NCI-H460 (cell line): ENCODE measurements around the gene TJP3. TPM values are rescaled to one million over a fixed set of nuclear protein-coding genes. Genes with fewer than 3 reads are reported as not detected.
"Not testable (repeated sequence)": the region's sequence is repeated elsewhere in the genome, so short reads cannot be mapped to it uniquely, and the experiment has no call there.

Experiments
- DNase-seq: peaks from one replicate; pipeline ENCODE4 v3.0.0-alpha.2; 2016; ENCODE audit warnings: low read depth; ENCODE audit errors: extremely low read depth
- total RNA-seq: library from RNA; depleted of rRNA; stranded (reverse); fragments of >200 nt; shearing (Covaris generic); gene quantifications from 2 replicates; pipeline ENCODE4 v1.2.3, GENCODE V29; 2014

TJP3 gene
- total RNA-seq, 1 experiment from 2014 or later: 0.69 TPM

DNA sequence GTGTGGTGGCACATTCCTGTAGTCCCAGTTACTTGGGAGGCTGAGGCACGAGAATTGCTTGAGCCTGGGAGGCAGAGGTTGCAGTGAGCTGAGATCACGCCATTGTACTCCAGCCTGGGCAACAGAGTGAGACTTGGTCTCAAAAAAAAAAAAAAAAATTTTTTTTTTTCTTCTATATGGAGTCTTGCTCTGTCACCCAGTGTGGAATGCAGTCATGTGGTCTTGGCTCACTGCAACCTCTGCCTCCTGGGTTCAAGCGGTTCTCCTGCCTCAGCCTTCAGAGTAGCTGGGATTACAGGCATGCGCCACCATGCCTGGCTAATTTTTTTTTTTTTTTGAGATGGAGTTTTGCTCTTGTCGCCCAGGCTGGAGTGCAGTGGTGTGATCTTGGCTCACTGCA is 57.6 kb downstream of the TJP3 start:
- DNase-seq: not testable (repeated sequence)

DNA sequence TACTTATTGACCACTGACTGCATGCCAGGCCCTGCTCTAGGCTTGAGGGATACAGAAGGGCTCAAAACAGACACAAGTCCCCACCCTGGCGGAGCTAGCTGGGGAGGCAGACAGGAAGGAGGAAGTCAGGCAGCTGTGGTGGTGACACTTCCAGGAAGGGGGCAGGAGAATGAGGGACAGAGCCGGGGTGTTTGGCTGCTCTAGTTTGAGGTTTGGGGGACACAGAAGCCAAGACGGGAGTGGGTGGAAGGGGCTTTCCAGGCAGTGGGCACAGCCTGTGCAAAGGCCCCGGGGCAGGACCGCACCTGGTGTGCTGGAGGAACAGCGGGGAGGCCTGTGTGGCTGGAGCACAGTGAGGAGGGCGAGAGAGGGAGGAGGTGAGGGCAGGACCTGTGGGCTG is 58.3 kb downstream of the TJP3 start:
- no peak for DNase-seq

DNA sequence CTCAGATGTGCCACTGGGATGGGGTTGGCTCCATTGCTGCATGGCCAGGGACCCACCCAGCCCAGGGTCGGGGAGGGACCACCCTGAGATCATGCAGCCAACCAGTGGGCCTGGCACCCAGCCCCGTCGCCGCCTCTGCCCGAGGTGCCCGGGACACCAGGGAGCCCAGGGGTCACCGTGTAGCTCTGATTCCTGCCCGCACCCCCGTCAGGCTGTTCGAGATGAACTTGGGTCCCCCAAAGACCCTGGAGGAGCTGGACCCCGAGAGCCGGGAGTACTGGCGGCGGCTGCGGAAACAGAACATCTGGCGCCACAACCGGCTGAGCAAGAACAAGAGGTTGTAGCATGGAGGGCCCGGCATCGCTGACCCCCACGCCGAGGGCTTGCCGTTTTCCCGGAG is 58.9 kb downstream of the TJP3 start:
- no peak for DNase-seq

DNA sequence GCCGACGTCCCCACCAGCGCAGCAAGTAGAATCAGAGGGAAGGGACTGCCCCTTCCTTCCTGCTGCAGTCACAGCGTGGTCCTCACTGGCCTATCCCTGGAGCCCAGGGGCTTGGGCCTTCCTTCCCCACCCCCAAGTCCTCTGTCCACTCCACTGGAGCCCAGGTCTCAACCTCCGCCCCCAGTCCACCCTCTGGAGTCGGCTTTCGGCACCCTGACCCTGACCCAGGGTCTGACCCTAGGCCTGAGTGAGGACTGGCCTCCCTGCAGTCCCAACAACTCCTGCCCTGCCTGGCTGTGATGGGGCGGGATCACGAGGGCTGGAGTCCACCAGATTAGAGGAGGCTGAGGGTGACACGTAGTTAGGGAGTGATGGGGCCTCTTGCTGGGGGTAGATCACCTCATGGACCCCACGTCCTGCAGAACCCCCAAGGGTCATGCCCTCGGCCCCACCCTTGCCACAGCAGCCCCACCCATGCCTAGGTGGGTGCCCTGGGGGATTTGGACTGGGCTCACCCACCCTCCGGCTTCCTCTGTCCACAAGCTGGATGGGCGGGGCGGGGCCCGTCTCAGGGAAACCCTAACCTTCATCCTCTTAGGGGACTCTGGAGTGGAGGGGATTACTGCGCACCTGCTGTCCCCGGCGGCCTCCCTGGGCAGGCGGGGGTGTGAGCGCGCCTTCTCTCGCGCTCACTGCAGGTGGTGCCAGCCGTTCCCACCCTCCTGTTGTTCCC is 60.0 kb downstream of the TJP3 start:
- DNase-seq: no peak

DNA sequence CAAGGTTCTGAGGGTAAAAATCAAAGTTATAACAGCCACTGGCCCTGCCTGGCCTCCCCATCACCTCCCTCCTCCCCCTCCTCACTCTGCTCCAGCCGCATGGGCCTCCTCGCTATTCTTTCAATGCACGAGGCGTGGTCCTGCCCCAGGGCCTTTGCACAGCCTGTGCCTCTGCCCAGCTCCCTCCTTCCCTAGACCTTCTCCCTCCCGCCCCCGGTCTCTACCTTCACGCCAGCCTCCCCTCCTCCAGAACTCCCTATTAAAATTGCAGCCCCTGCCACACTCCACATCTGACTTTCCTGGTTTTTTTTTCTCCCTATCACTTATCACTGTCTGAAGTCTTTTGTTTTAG is 60.5 kb downstream of the TJP3 start:
- DNase-seq: no peak

GRCh38 chr19:3769494-3769893 is 61.3 kb downstream of the TJP3 start:
- no peak for DNase-seq

- DNase-seq: no peak
These were observed 62.2 kb downstream of the TJP3 start for GRCh38 chr19:3770136-3770999.

- DNase-seq: no peak
These were observed 63.1 kb downstream of the TJP3 start for GRCh38 chr19:3771000-3771905.

DNA sequence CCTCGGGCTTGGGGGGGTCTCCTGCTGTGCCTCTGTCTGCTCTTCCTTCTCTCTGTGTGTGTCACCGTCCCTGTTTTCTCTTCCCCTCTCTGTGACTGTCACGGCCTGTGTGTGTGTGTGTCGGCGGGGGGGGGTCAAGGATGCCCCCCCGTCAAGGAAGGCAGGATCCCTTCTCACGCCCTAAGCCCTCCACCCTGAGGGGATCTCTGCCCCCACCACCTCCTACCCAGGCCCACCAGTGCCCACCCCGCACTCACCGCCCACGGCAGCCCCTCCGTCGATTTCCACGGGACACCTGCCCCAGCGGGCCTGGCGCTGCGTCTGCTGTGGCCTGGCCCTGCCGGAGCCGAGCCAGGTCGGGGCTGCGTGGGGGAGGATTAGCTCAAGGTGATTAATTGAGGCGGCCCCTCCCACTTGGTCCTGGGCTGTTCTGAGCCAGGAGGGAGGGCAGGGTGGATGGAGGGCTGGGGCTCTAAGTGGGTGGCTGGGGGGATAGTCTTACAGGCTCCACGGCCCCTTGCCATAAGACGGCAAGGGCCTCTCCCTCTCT is 63.8 kb downstream of the TJP3 start, which contains the start of gene RAX2:
RAX2 (minus strand) TSS at position 323 of the 550 bp plus-strand sequence. CDS start 486 bp downstream, outside the sequence.
- DNase-seq: no peak

DNA sequence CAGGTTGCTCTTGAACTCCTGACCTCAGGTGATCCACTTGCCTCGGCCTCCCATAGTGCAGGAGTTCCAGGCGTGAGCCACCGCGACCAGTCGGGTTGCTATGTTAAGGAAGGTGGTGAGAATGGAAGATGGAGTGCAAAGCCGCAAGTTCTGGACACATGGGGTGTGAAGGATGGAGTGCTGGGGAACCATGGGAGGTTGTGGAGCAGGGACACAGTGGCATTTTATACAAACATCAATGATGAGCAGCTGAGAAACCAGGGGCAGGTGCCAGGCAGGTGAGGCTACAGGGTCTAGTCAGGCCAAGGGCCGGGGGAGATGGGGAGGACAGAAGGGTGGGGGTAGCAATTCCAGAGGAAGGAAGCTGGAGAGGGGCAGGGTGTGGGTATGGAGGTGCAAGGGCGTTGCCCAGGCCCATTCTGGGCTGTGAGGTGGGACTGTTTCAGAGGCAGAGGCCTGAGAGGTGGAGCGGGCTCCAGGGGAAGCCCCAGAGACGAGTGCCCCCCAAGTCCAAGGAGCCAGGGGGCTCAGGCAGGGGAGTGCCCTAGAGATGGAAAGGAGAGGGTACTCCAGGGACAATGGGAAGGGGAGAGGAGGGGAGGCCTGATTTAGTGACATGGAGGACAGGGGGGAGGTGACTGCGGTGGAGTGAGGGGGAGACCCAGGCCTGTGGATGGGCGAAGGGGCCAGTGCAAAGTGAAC is 65.8 kb downstream of the TJP3 start:
- no peak for DNase-seq

DNA sequence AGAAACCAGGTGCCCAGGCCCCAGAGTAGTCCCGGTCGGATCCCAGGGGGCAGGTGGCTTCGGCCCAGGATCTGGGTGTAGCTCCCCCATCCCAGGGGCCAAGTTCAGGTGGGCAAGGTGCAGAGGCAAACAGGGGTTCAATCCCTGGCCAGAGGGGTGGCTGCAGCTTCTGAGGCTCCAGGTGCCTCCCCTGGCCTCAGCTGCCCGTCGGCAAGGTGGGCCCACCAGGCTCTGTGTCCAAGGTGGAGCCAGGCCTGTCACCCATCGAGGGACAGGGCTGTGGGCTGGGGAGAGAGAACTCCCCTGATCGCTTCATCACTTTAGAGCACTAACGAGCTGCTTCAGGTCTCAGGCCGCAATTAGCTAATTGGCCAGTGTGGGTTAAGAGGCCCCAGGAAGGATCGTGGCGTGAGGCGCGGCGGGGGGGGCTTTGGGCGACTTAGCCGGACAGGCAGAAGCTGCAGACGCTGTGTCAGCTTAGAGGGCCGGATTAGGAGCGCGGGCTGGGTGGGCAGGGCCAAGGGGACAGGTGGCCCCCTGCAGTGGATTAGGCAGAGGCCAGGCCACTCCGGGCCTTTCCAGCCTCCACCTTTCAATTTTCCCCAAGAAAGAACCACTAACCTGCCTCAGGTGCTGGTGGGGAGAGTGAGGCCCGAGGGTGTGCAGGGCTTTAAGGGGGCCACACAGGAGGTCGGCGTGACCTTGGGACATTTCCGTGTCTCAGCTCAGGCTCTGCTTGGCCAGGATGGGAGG is 66.6 kb downstream of the TJP3 start:
- DNase-seq: no peak

DNA sequence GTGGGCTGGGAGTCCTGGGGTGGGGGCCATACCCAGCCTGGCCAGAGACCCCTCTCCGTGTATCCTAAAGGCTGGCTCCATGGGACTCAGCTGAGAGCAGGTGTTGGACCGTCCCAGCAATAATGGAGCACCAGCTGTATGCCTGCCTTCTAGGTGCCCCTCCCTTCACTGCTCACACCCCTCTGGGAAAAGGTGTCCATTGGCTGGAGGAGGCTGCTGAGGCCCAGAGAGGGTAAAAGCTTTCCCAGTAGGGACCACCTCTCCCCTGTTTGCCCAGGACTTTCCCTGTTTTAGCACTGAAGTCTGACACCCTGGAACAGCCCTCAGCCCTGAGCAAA is 67.2 kb downstream of the TJP3 start:
- DNase-seq: no peak

GRCh38 chr19:3775831-3776230 is 67.6 kb downstream of the TJP3 start:
- no peak for DNase-seq

- no peak for DNase-seq
These were observed 68.4 kb downstream of the TJP3 start for GRCh38 chr19:3776479-3777040.

DNA sequence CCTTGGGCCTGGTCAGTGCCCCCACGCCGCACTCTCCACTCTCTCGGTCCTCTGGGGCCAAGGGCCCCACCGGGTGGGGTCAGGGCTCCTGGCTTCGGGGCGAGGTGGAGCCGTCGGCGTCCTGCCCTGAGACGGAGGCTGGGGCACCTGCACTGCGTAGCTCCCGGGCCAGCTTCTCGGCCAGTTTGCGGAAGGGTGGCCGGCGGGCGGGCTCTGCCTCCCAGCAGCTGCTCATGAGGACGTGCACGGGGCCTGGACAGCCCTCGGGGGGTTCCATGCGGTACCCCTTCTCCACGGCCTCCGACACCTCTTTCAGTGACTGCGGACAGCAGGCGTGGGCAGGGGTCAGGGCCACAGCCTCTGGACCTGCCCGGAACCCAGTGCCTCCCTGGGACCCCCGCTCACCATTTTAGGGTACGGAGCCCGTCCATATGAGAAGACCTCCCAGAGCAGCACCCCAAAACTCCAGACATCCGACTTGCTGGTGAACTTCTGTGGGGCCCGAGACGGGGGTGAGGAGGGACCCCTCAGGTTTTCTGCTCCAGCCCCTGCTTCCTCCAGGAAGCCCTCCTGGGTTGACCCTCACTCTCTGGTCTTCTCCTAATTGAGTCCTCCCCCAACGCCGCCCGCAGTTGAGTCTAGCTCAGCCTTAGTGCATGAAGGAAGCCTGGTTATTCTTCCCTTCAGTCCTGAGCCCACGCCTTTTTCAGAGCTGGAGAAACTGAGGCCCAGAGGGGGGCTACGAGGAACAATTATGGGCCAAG is 70.1 kb downstream of the TJP3 start:
- no peak for DNase-seq

- no peak for DNase-seq
These were observed 70.9 kb downstream of the TJP3 start for GRCh38 chr19:3778899-3779723.

- DNase-seq: no peak
These were observed 72.7 kb downstream of the TJP3 start for GRCh38 chr19:3780786-3781304.
